Measurements from ENCODE around the gene C1QA.

GRCh38 chr1:22592051-22592450 is 44.4 kb upstream of the C1QA start:
- TF ChIP-seq CTCF (conservative IDR thresholded peaks at IDR 0.05; ENCODE audit: low read depth, low read length) (no peak), MAZ (IDR thresholded peaks at IDR 0.05; ENCODE audit: borderline replicate concordance, low read depth, low read length) (no peak), CHD1 (IDR thresholded peaks at IDR 0.05; ENCODE audit: low read depth, low read length) (no peak), ELK1 (IDR thresholded peaks at IDR 0.05; ENCODE audit: borderline replicate concordance, low read depth, low read length) (no peak), POLR2A (IDR thresholded peaks at IDR 0.05; ENCODE audit: low read depth, low read length) (no peak)
- TF ChIP-seq, protein P1, sequence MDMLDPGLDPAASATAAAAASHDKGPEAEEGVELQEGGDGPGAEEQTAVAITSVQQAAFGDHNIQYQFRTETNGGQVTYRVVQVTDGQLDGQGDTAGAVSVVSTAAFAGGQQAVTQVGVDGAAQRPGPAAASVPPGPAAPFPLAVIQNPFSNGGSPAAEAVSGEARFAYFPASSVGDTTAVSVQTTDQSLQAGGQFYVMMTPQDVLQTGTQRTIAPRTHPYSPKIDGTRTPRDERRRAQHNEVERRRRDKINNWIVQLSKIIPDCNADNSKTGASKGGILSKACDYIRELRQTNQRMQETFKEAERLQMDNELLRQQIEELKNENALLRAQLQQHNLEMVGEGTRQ (IDR thresholded peaks at IDR 0.05; ENCODE audit: low read depth, low read length), result no peak

All from IMR-90 (cell line).